Measurements from ENCODE around the gene ANKRD31.

The ANKRD31 gene

GRCh38 chr5:75062925-75063531 lies 173.7 kb downstream of the ANKRD31 start:
- no peak for TF ChIP-seq CTCF (IDR thresholded peaks at IDR 0.05; ENCODE audit: low read depth, low read length, missing control alignments)
- H3K4me3 ChIP-seq (ENCODE audit: low read depth, low read length), result no peak overlapping the region
- no peak for DNase-seq (ENCODE audit: low read depth)

- no peak for DNase-seq (ENCODE audit: low read depth)
- TF ChIP-seq CTCF (IDR thresholded peaks at IDR 0.05; ENCODE audit: low read depth, low read length, missing control alignments), result no peak
- no peak overlapping the region for H3K4me3 ChIP-seq (ENCODE audit: low read depth, low read length)
Measured at GRCh38 chr5:75059912-75060545, 176.6 kb downstream of the ANKRD31 start.

- H3K4me3 ChIP-seq (ENCODE audit: low read depth, low read length), result no peak overlapping the region
- TF ChIP-seq CTCF (IDR thresholded peaks at IDR 0.05; ENCODE audit: low read depth, low read length, missing control alignments), result no peak
- no peak for DNase-seq (ENCODE audit: low read depth)
Measured at GRCh38 chr5:75058986-75059535, 177.6 kb downstream of the ANKRD31 start.

- H3K4me3 ChIP-seq (ENCODE audit: low read depth, low read length), result no peak overlapping the region
- TF ChIP-seq CTCF (IDR thresholded peaks at IDR 0.05; ENCODE audit: low read depth, low read length, missing control alignments), result no peak
- no peak for DNase-seq (ENCODE audit: low read depth)
Measured at GRCh38 chr5:75057561-75057960, 179.1 kb downstream of the ANKRD31 start.

GRCh38 chr5:75055727-75056144 lies 180.9 kb downstream of the ANKRD31 start:
- TF ChIP-seq CTCF (IDR thresholded peaks at IDR 0.05; ENCODE audit: low read depth, low read length, missing control alignments), result no peak
- DNase-seq (ENCODE audit: low read depth), result no peak
- no peak overlapping the region for H3K4me3 ChIP-seq (ENCODE audit: low read depth, low read length)

- TF ChIP-seq CTCF (IDR thresholded peaks at IDR 0.05; ENCODE audit: low read depth, low read length, missing control alignments), result no peak
- DNase-seq (ENCODE audit: low read depth), result no peak
- H3K4me3 ChIP-seq (ENCODE audit: low read depth, low read length), result peak overlapping the region; percentile 71; the same call in 1 of the 2 replicates
Measured at GRCh38 chr5:75054134-75054930, 182.3 kb downstream of the ANKRD31 start.
